Small intestine (tissue), 7 donors: ENCODE measurements around the gene TEKT5. TPM values are rescaled to one million over a fixed set of nuclear protein-coding genes. Genes with fewer than 3 reads are reported as not detected.
A peak's percentile ranks its signal among the peaks of the same experiment; 100 is the strongest.
"Not testable (repeated sequence)": the region's sequence is repeated elsewhere in the genome, so short reads cannot be mapped to it uniquely, and the experiment has no call there.

Experiments
- DNase-seq, 2 donors: peaks; one replicate each; pipeline versions ENCODE4 v3.0.0 to v3.0.0-alpha.2; 2013
- FAIRE-seq: peaks from 2 replicates; lab custom pipeline; 2012; peaks lifted over from hg19 to GRCh38; lab: Jason Lieb, UNC
- H3K27ac ChIP-seq, 3 donors: one replicate each; pipeline ENCODE4 v1.5.1; 2013; ENCODE audit warnings: low read length in 2 of 3, mild to moderate bottlenecking in 2 of 3, control low read depth in 1 of 3, inconsistent platforms in 1 of 3, low read depth in 1 of 3, moderate library complexity in 1 of 3
- H3K27me3 ChIP-seq, 3 donors: one replicate each; pipeline ENCODE4 v1.6.1; 2013; ENCODE audit warnings: low read length in 3 of 3, inconsistent platforms in 1 of 3; ENCODE audit not compliant: control insufficient read depth in 3 of 3, insufficient read depth in 3 of 3
- H3K36me3 ChIP-seq, 3 donors: one replicate each; pipeline ENCODE4 v1.6.1; 2013; ENCODE audit warnings: low read length in 3 of 3, inconsistent platforms in 1 of 3, low read depth in 1 of 3, mild to moderate bottlenecking in 1 of 3, moderate library complexity in 1 of 3; ENCODE audit not compliant: control insufficient read depth in 3 of 3, insufficient read depth in 2 of 3
- H3K4me1 ChIP-seq, 3 donors: one replicate each; pipeline ENCODE4 v1.6.1; 2013; ENCODE audit warnings: low read length in 2 of 3, inconsistent platforms in 1 of 3, low read depth in 1 of 3, mild to moderate bottlenecking in 1 of 3, moderate library complexity in 1 of 3; ENCODE audit not compliant: control insufficient read depth in 3 of 3, insufficient read depth in 2 of 3
- H3K4me3 ChIP-seq, 3 donors: one replicate each; pipeline ENCODE4 v1.5.1; 2013; ENCODE audit warnings: low read length in 3 of 3, control low read depth in 1 of 3, inconsistent platforms in 1 of 3, low read depth in 1 of 3, mild to moderate bottlenecking in 1 of 3, moderate library complexity in 1 of 3
- H3K9me3 ChIP-seq, 2 donors: one replicate each; pipeline ENCODE4 v1.6.1; 2013; ENCODE audit warnings: low read depth in 1 of 2, low read length in 1 of 2; ENCODE audit not compliant: control insufficient read depth in 2 of 2, insufficient read depth in 1 of 2
- WGBS, 3 donors: extraction: QIAGEN DNeasy Blood & Tissue Kit; methylation state at CpG; one replicate each; pipeline ENCODE4 v1.1.7; 2013; 5-methylcytosine and 5-hydroxymethylcytosine counted together
- polyA plus RNA-seq, 4 donors: library from polyadenylated mRNA; stranded (reverse) in 3 of 4; unstranded in 1 of 4; fragments of 200-250 nt in 3 of 4; fragments of 120-200 nt in 1 of 4; gene quantifications; one replicate each; pipeline versions ENCODE4 v1.2.1 to v1.2.3, GENCODE V29; 2013
- donor health status: healthy with polysubstance abuse.
- donor health status: control.
- donor health status: control.
- donor health status: Bipolar disorder and iron deficiency.
- donor health status: healthy.

The TEKT5 gene
- polyA plus RNA-seq, 4 donors = 0.07 to 0.25 TPM; not detected in 2

GRCh38 chr16:10625595-10626357, 69.0 kb downstream of the TEKT5 start:
- H3K4me1 ChIP-seq = peaks cover 0 to 2% (median 0%) of the 10 kb centered on the region in 3 donors
- DNase-seq (peak in 1 of 2 donors; percentile 45), FAIRE-seq (no peak)
- H3K9me3 ChIP-seq = no peaks in the 10 kb centered on the region
- no peak overlapping the region for H3K4me3 ChIP-seq
- no peaks in the 10 kb centered on the region for H3K36me3 ChIP-seq
- H3K27ac ChIP-seq = no peak overlapping the region
- 68 to 74% (median 70%) methylated on average over 12 of the region's 12 CpGs for WGBS, 3 donors
- no peaks in the 10 kb centered on the region for H3K27me3 ChIP-seq

- Histone ChIP-seq H3K27me3 (no peaks in the 10 kb centered on the region), H3K9me3 (no peaks in the 10 kb centered on the region), H3K36me3 (no peaks in the 10 kb centered on the region), H3K27ac (no peak overlapping the region), H3K4me1 (peaks cover 0 to 6% (median 3%) of the 10 kb centered on the region in 3 donors), H3K4me3 (no peak overlapping the region)
- 19 to 66% (median 37%) methylated on average over 6 of the region's 6 CpGs for WGBS, 3 donors
- DNase-seq = peak; percentile 64 to 82
- no peak for FAIRE-seq
Measured at GRCh38 chr16:10624527-10624926, 70.2 kb downstream of the TEKT5 start.

GRCh38 chr16:10623059-10623458, 71.7 kb downstream of the TEKT5 start:
- WGBS, 3 donors = 70 to 79% (median 71%) methylated on average over 3 of the region's 3 CpGs
- no peaks in the 10 kb centered on the region for H3K27me3 ChIP-seq
- H3K9me3 ChIP-seq = no peaks in the 10 kb centered on the region
- no peak for DNase-seq
- FAIRE-seq = no peak
- H3K4me1 ChIP-seq = peaks cover 0 to 10% (median 5%) of the 10 kb centered on the region in 3 donors
- no peak overlapping the region for H3K4me3 ChIP-seq
- H3K27ac ChIP-seq = no peak overlapping the region
- no peaks in the 10 kb centered on the region for H3K36me3 ChIP-seq

GRCh38 chr16:10622036-10622921, 72.5 kb downstream of the TEKT5 start:
- FAIRE-seq (no peak), DNase-seq (peak; percentile 48 to 66)
- no peak overlapping the region for H3K27ac ChIP-seq
- H3K9me3 ChIP-seq = no peaks in the 10 kb centered on the region
- no peaks in the 10 kb centered on the region for H3K27me3 ChIP-seq
- no peaks in the 10 kb centered on the region for H3K36me3 ChIP-seq
- H3K4me1 ChIP-seq = peaks cover 0 to 13% (median 10%) of the 10 kb centered on the region in 3 donors
- 37 to 68% (median 51%) methylated on average over 19 of the region's 19 CpGs for WGBS, 3 donors
- H3K4me3 ChIP-seq = no peak overlapping the region

GRCh38 chr16:10621216-10621949, 73.3 kb downstream of the TEKT5 start:
- H3K4me1 ChIP-seq = peaks cover 0 to 19% (median 10%) of the 10 kb centered on the region in 3 donors
- not testable (repeated sequence) for DNase-seq, H3K27me3 ChIP-seq, H3K4me3 ChIP-seq, H3K36me3 ChIP-seq, FAIRE-seq, H3K27ac ChIP-seq, H3K9me3 ChIP-seq
- 64 to 77% (median 66%) methylated on average over 7 of the region's 7 CpGs for WGBS, 3 donors

GRCh38 chr16:10620120-10620519, 74.6 kb downstream of the TEKT5 start:
- FAIRE-seq (no peak), DNase-seq (no peak)
- Histone ChIP-seq H3K27ac (peak overlapping the region in 1 of 3 donors; percentile 71), H3K9me3 (no peaks in the 10 kb centered on the region), H3K36me3 (no peaks in the 10 kb centered on the region), H3K4me1 (peaks cover 0 to 19% (median 10%) of the 10 kb centered on the region in 3 donors), H3K27me3 (no peaks in the 10 kb centered on the region), H3K4me3 (no peak overlapping the region)
- WGBS, 3 donors = 72 to 84% (median 79%) methylated on average over 6 of the region's 6 CpGs

GRCh38 chr16:10619271-10619849, 75.4 kb downstream of the TEKT5 start:
- H3K27me3 ChIP-seq = no peaks in the 10 kb centered on the region
- H3K9me3 ChIP-seq = no peaks in the 10 kb centered on the region
- H3K36me3 ChIP-seq = no peaks in the 10 kb centered on the region
- 13 to 33% (median 14%) methylated on average over 19 to 25 of the region's 25 CpGs for WGBS, 3 donors
- FAIRE-seq (no peak), DNase-seq (peak; percentile 86)
- H3K4me1 ChIP-seq = peaks cover 0 to 19% (median 10%) of the 10 kb centered on the region in 3 donors
- H3K27ac ChIP-seq = peak overlapping the region in 2 of 3 donors; percentile 33 to 71
- H3K4me3 ChIP-seq = peak overlapping the region in 1 of 3 donors; percentile 23
